ENCODE data around the gene RAB18.
"Not testable (repeated sequence)": the region's sequence is repeated elsewhere in the genome, so short reads cannot be mapped to it uniquely, and the experiment has no call there.

The RAB18 gene

GRCh38 chr10:27550823-27551222 lies 46.7 kb downstream of the RAB18 start:
- no peak for DNase-seq

- DNase-seq, result peak; percentile 30
These were observed 54.5 kb downstream of the RAB18 start for GRCh38 chr10:27558612-27559020.

- no peak for DNase-seq
These were observed 57.2 kb downstream of the RAB18 start for GRCh38 chr10:27561334-27561733.

- DNase-seq, result no peak
These were observed 60.3 kb downstream of the RAB18 start for GRCh38 chr10:27564398-27564797.

GRCh38 chr10:27564880-27565279 lies 60.8 kb downstream of the RAB18 start:
- DNase-seq, result no peak

- no peak for DNase-seq
These were observed 64.4 kb downstream of the RAB18 start for GRCh38 chr10:27568196-27569175.

- no peak for DNase-seq
These were observed 65.8 kb downstream of the RAB18 start for GRCh38 chr10:27569946-27570345.

- not testable (repeated sequence) for DNase-seq
These were observed 72.9 kb downstream of the RAB18 start for GRCh38 chr10:27577038-27577437.

GRCh38 chr10:27578316-27578715 lies 74.2 kb downstream of the RAB18 start:
- DNase-seq, result no peak

GRCh38 chr10:27581225-27581624 lies 77.1 kb downstream of the RAB18 start:
- DNase-seq, result no peak

GRCh38 chr10:27584302-27584701 lies 80.2 kb downstream of the RAB18 start:
- DNase-seq, result no peak

Measured in stimulated activated CD8-positive, alpha-beta memory T cell treated with anti-CD3 and anti-CD28 coated beads, Interleukin-4, amount 100 ng/mL, for 48 hours (primary cell).